ENCODE measurements around the gene SLC8A3. TPM values are rescaled to one million over a fixed set of nuclear protein-coding genes. Genes with fewer than 3 reads are reported as not detected.

Gene SLC8A3
- total RNA-seq, 1 donor from 2014 or later: 0.06 TPM

- no peak for DNase-seq (ENCODE audit: extremely low read depth, low read depth, low spot score)
Measured at GRCh38 chr14:70077720-70078119, 111.0 kb downstream of the SLC8A3 start.

- no peak for DNase-seq (ENCODE audit: extremely low read depth, low read depth, low spot score)
Measured at GRCh38 chr14:70077005-70077404, 111.7 kb downstream of the SLC8A3 start.

- DNase-seq (ENCODE audit: extremely low read depth, low read depth, low spot score): peak; percentile 29
Measured at GRCh38 chr14:70073924-70074566, 114.7 kb downstream of the SLC8A3 start.

GRCh38 chr14:70069186-70069585, 119.6 kb downstream of the SLC8A3 start:
- no peak for DNase-seq (ENCODE audit: extremely low read depth, low read depth, low spot score)

- no peak for DNase-seq (ENCODE audit: extremely low read depth, low read depth, low spot score)
Measured at GRCh38 chr14:70067810-70068209, 120.9 kb downstream of the SLC8A3 start.

GRCh38 chr14:70064136-70064865, 124.5 kb downstream of the SLC8A3 start:
- no peak for DNase-seq (ENCODE audit: extremely low read depth, low read depth, low spot score)

GRCh38 chr14:70061108-70061507, 127.6 kb downstream of the SLC8A3 start:
- DNase-seq (ENCODE audit: extremely low read depth, low read depth, low spot score): no peak

GRCh38 chr14:70059545-70059944, 129.2 kb downstream of the SLC8A3 start:
- DNase-seq (ENCODE audit: extremely low read depth, low read depth, low spot score): no peak

GRCh38 chr14:70057519-70058136, 131.1 kb downstream of the SLC8A3 start:
- no peak for DNase-seq (ENCODE audit: extremely low read depth, low read depth, low spot score)

GRCh38 chr14:70052990-70053389, 135.8 kb downstream of the SLC8A3 start:
- no peak for DNase-seq (ENCODE audit: extremely low read depth, low read depth, low spot score)

GRCh38 chr14:70050136-70050535, 138.6 kb downstream of the SLC8A3 start:
- no peak for DNase-seq (ENCODE audit: extremely low read depth, low read depth, low spot score)

- no peak for DNase-seq (ENCODE audit: extremely low read depth, low read depth, low spot score)
Measured at GRCh38 chr14:70049605-70050004, 139.1 kb downstream of the SLC8A3 start.

GRCh38 chr14:70048313-70048654, 140.5 kb downstream of the SLC8A3 start:
- no peak for DNase-seq (ENCODE audit: extremely low read depth, low read depth, low spot score)

- DNase-seq (ENCODE audit: extremely low read depth, low read depth, low spot score): no peak
Measured at GRCh38 chr14:70047598-70048312, 141.0 kb downstream of the SLC8A3 start.

- DNase-seq (ENCODE audit: extremely low read depth, low read depth, low spot score): no peak
Measured at GRCh38 chr14:70045844-70046535, 142.8 kb downstream of the SLC8A3 start.

GRCh38 chr14:70045310-70045709, 143.4 kb downstream of the SLC8A3 start:
- no peak for DNase-seq (ENCODE audit: extremely low read depth, low read depth, low spot score)

- no peak for DNase-seq (ENCODE audit: extremely low read depth, low read depth, low spot score)
Measured at GRCh38 chr14:70043001-70043400, 145.8 kb downstream of the SLC8A3 start.

- DNase-seq (ENCODE audit: extremely low read depth, low read depth, low spot score): no peak
Measured at GRCh38 chr14:70036665-70037064, 152.1 kb downstream of the SLC8A3 start.

- no peak for DNase-seq (ENCODE audit: extremely low read depth, low read depth, low spot score)
Measured at GRCh38 chr14:70034257-70034656, 154.5 kb downstream of the SLC8A3 start.

GRCh38 chr14:70033561-70033960, 155.2 kb downstream of the SLC8A3 start:
- no peak for DNase-seq (ENCODE audit: extremely low read depth, low read depth, low spot score)

- no peak for DNase-seq (ENCODE audit: extremely low read depth, low read depth, low spot score)
Measured at GRCh38 chr14:70033116-70033515, 155.6 kb downstream of the SLC8A3 start.
